A549 (cell line): ENCODE results near the gene VGLL3.

Experiments used
- CEBPB ChIP-seq, 2 experiments: fragments of >200 bp in 1 of 2; sonication (Bioruptor Twin) in 1 of 2; formaldehyde crosslinking in 1 of 2; IDR thresholded peaks; 2 replicates each; pipeline ENCODE4 v1.6.1; 2012 to 2016
- EHMT2 ChIP-seq: fragments of 200-600 bp; sonication (generic); IDR thresholded peaks from 2 replicates; pipeline ENCODE4 v1.6.1; 2016; ENCODE audit warnings: antibody characterized with exemption, low read depth, mild to moderate bottlenecking, moderate library complexity
- EP300 ChIP-seq, 2 experiments: fragments of >200 bp; sonication (Bioruptor Twin); formaldehyde crosslinking; IDR thresholded peaks; 2 replicates in 1 of 2; 3 replicates in 1 of 2; pipeline ENCODE4 v1.6.1; 2016 to 2017
- ESRRA ChIP-seq: fragments of 150-350 bp; IDR thresholded peaks from 2 replicates; pipeline ENCODE4 v1.6.1; 2014; ENCODE audit warnings: mild to moderate bottlenecking, low read length, borderline replicate concordance
- HOXB5 ChIP-seq: fragments of 250-450 bp; sonication (Bioruptor Pico); IDR thresholded peaks from 2 replicates; pipeline ENCODE4 v1.5.0; 2020; ENCODE audit warnings: mild to moderate bottlenecking, moderate library complexity
- JUN ChIP-seq, 2 experiments: fragments of >200 bp; sonication (Bioruptor Twin); formaldehyde crosslinking; IDR thresholded peaks; 2 replicates in 1 of 2; 3 replicates in 1 of 2; pipeline ENCODE4 v1.6.1; 2016 to 2017
- JUNB ChIP-seq: fragments of >200 bp; sonication (Bioruptor Twin); formaldehyde crosslinking; IDR thresholded peaks from 2 replicates; pipeline ENCODE4 v1.6.1; 2016
- KDM1A ChIP-seq: fragments of 200-600 bp; sonication (generic); IDR thresholded peaks from 2 replicates; pipeline ENCODE4 v1.6.1; 2016; ENCODE audit warnings: low read depth, mild to moderate bottlenecking
- MAX ChIP-seq: IDR thresholded peaks from 2 replicates; pipeline ENCODE4 v1.6.1; 2012
- MAZ ChIP-seq: fragments of 150-350 bp; IDR thresholded peaks from 2 replicates; pipeline ENCODE4 v1.6.1; 2014; ENCODE audit warnings: antibody characterized with exemption, low read depth, low read length, borderline replicate concordance
- POLR2A ChIP-seq: IDR thresholded peaks from 2 replicates; pipeline ENCODE4 v1.6.1; 2012; ENCODE audit warnings: mild to moderate bottlenecking, low read length
- RCOR1 ChIP-seq: fragments of 150-350 bp; IDR thresholded peaks from 2 replicates; pipeline ENCODE4 v1.6.1; 2014; ENCODE audit warnings: antibody characterized with exemption, low read length, low read depth
- TF ChIP-seq, protein P1 (sequence below): fragments of >200 bp; sonication (Bioruptor Twin); formaldehyde crosslinking; IDR thresholded peaks from 3 replicates; pipeline ENCODE4 v1.5.1; 2016

DNA sequence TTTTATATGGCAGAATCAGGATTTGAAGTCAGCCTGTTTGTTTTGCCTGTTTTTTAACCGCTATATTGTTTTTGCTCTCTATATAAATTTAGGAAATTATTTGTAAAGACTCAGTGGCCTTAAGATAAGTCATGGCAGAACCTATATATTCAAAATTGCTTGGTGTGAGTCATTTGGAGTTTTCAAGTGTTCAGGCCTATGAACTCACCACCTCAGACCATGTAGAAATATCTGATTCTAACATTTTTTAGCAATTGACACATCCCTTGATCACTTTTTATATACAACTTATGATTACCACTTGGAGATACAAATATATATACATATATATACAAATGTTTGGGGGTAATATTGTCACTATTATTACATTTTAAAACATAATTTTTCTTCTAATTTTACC lies 95.7 kb downstream of the VGLL3 start:
- TF ChIP-seq, protein P1, sequence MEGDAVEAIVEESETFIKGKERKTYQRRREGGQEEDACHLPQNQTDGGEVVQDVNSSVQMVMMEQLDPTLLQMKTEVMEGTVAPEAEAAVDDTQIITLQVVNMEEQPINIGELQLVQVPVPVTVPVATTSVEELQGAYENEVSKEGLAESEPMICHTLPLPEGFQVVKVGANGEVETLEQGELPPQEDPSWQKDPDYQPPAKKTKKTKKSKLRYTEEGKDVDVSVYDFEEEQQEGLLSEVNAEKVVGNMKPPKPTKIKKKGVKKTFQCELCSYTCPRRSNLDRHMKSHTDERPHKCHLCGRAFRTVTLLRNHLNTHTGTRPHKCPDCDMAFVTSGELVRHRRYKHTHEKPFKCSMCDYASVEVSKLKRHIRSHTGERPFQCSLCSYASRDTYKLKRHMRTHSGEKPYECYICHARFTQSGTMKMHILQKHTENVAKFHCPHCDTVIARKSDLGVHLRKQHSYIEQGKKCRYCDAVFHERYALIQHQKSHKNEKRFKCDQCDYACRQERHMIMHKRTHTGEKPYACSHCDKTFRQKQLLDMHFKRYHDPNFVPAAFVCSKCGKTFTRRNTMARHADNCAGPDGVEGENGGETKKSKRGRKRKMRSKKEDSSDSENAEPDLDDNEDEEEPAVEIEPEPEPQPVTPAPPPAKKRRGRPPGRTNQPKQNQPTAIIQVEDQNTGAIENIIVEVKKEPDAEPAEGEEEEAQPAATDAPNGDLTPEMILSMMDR, result no peak
- TF ChIP-seq MAZ (no peak), KDM1A (no peak), ESRRA (no peak), JUN (IDR thresholded peaks at IDR 0.05) (no peak), RCOR1 (no peak), EP300 (IDR thresholded peaks at IDR 0.05) (no peak), JUNB (no peak), EHMT2 (no peak), POLR2A (no peak), MAX (no peak), CEBPB (IDR thresholded peaks at IDR 0.05) (no peak), HOXB5 (CRISPR knock-in tag) (no peak)
